HepG2 (cell line): ENCODE measurements around the gene COL9A3. TPM values are rescaled to one million over a fixed set of nuclear protein-coding genes. Genes with fewer than 3 reads are reported as not detected.

Experiments
- BRF2 ChIP-seq: sonication (generic); formaldehyde crosslinking; IDR thresholded peaks from 2 replicates; pipeline ENCODE4 v1.8.1; 2022; ENCODE audit warnings: mild to moderate bottlenecking, missing genetic modification reagents
- CREBL2 ChIP-seq: sonication (generic); formaldehyde crosslinking; IDR thresholded peaks from 2 replicates; pipeline ENCODE4 v1.8.1; 2023; ENCODE audit warnings: missing genetic modification reagents, mild to moderate bottlenecking, borderline replicate concordance
- E2F2 ChIP-seq: sonication (generic); formaldehyde crosslinking; IDR thresholded peaks from 2 replicates; pipeline ENCODE4 v1.4.0; 2020; ENCODE audit warnings: missing genetic modification reagents, borderline replicate concordance
- EED ChIP-seq: sonication (generic); formaldehyde crosslinking; IDR thresholded peaks from 2 replicates; pipeline ENCODE4 v1.5.0; 2020; ENCODE audit warnings: mild to moderate bottlenecking, missing genetic modification reagents
- FOXJ3 ChIP-seq: sonication (generic); formaldehyde crosslinking; IDR thresholded peaks from 2 replicates; pipeline ENCODE4 v1.4.0; 2020; ENCODE audit warnings: missing genetic modification reagents, mild to moderate bottlenecking, borderline replicate concordance
- GTF3A ChIP-seq: sonication (generic); formaldehyde crosslinking; conservative IDR thresholded peaks from 2 replicates; pipeline ENCODE4 v1.4.0; 2020; ENCODE audit warnings: mild to moderate bottlenecking, missing genetic modification reagents
- HMG20B ChIP-seq: conservative IDR thresholded peaks from 2 replicates; pipeline ENCODE4 v1.6.1; 2016; ENCODE audit warnings: missing genetic modification reagents, missing compliant biosample characterization
- HMGXB4 ChIP-seq, 2 experiments: sonication (generic) in 1 of 2; formaldehyde crosslinking in 1 of 2; IDR thresholded peaks; 2 replicates each; pipeline versions ENCODE4 v1.4.0 to v1.6.1; 2018 to 2020; ENCODE audit warnings: missing genetic modification reagents in 2 of 2, borderline replicate concordance in 1 of 2, low read depth in 1 of 2, mild to moderate bottlenecking in 1 of 2, missing biosample characterization in 1 of 2
- KDM3A ChIP-seq: IDR thresholded peaks from 2 replicates; pipeline ENCODE4 v1.6.1; 2018; ENCODE audit warnings: low read depth, missing compliant biosample characterization
- KLF11 ChIP-seq: IDR thresholded peaks from 2 replicates; pipeline ENCODE4 v1.6.1; 2016; ENCODE audit warnings: missing compliant biosample characterization
- MATR3 ChIP-seq: sonication (generic); formaldehyde crosslinking; IDR thresholded peaks from 2 replicates; pipeline ENCODE4 v1.4.0; 2020; ENCODE audit warnings: missing genetic modification reagents
- POLR2A ChIP-seq, 2 experiments: IDR thresholded peaks; 2 replicates each; pipeline ENCODE4 v1.6.1; 2011; ENCODE audit warnings: low read depth in 2 of 2, low read length in 2 of 2, mild to moderate bottlenecking in 1 of 2, moderate library complexity in 1 of 2; ENCODE audit not compliant: insufficient read depth in 1 of 2
- RBFOX2 ChIP-seq: fragments of 200-400 bp; formaldehyde crosslinking; IDR thresholded peaks from 2 replicates; pipeline ENCODE4 v1.6.1; 2017; ENCODE audit warnings: low read depth, mild to moderate bottlenecking, low read length
- SATB2 ChIP-seq: sonication (generic); formaldehyde crosslinking; IDR thresholded peaks from 2 replicates; pipeline ENCODE4 v1.5.0; 2020; ENCODE audit warnings: missing genetic modification reagents
- THAP7 ChIP-seq: sonication (generic); formaldehyde crosslinking; IDR thresholded peaks from 2 replicates; pipeline ENCODE4 v1.8.1; 2023; ENCODE audit warnings: mild to moderate bottlenecking, missing genetic modification reagents
- WIZ ChIP-seq: sonication (generic); formaldehyde crosslinking; IDR thresholded peaks from 2 replicates; pipeline ENCODE4 v1.5.1; 2020; ENCODE audit warnings: mild to moderate bottlenecking, missing genetic modification reagents
- ZBTB26 ChIP-seq: IDR thresholded peaks from 2 replicates; pipeline ENCODE4 v1.6.1; 2016; ENCODE audit warnings: missing compliant biosample characterization, missing genetic modification reagents, borderline replicate concordance
- ZBTB33 ChIP-seq: sonication (generic); formaldehyde crosslinking; IDR thresholded peaks from 2 replicates; pipeline ENCODE4 v1.4.0; 2020; ENCODE audit warnings: missing genetic modification reagents
- ZNF326 ChIP-seq: sonication (generic); formaldehyde crosslinking; IDR thresholded peaks from 2 replicates; pipeline ENCODE4 v1.4.0; 2020; ENCODE audit warnings: missing genetic modification reagents, borderline replicate concordance
- ZNF44 ChIP-seq: sonication (generic); formaldehyde crosslinking; IDR thresholded peaks from 2 replicates; pipeline ENCODE4 v1.5.1; 2020; ENCODE audit warnings: mild to moderate bottlenecking, missing genetic modification reagents
- ZSCAN12 ChIP-seq: sonication (generic); formaldehyde crosslinking; IDR thresholded peaks from 2 replicates; pipeline ENCODE4 v1.9.0; 2021; ENCODE audit warnings: mild to moderate bottlenecking, missing genetic modification reagents
- polyA plus RNA-seq, 8 experiments: library from polyadenylated mRNA; depleted of rRNA in 3 of 8; stranded (reverse) in 7 of 8; unstranded in 1 of 8; fragments of >200 nt; fragmentation: Illumina TruSeq in 4 of 8; extraction: Trizol in 4 of 8; gene quantifications; 2 replicates each; pipeline versions ENCODE4 v1.2.1 to v1.2.3, GENCODE V29; 2011 to 2016; ENCODE audit warnings: low read depth in 4 of 8, missing spikeins in 1 of 8, mixed read lengths in 1 of 8; ENCODE audit not compliant: insufficient read depth in 1 of 8
- total RNA-seq, 5 experiments: library from RNA; depleted of rRNA; stranded (reverse); fragments of >200 nt; fragmentation: Illumina TruSeq; extraction: Trizol; gene quantifications; 2 replicates each; pipeline ENCODE4 v1.2.3, GENCODE V29; 2016; ENCODE audit warnings: low read depth in 1 of 5

Gene COL9A3
- total and polyA plus RNA-seq, 2 of the 13 experiments (the other 11 are each of a cell fraction or from before 2014, with no cell fraction given) = 155 to 204 TPM

- TF ChIP-seq ZBTB33 (CRISPR knock-in tag) (no peak), ZNF44 (CRISPR knock-in tag) (no peak), EED (CRISPR knock-in tag) (no peak), FOXJ3 (CRISPR knock-in tag) (no peak), THAP7 (no peak), E2F2 (CRISPR knock-in tag) (no peak), ZSCAN12 (CRISPR knock-in tag) (no peak), CREBL2 (no peak), SATB2 (no peak), KLF11 (no peak), ZBTB26 (CRISPR knock-in tag) (no peak), HMGXB4 (CRISPR knock-in tag; IDR thresholded peaks at IDR 0.05; ENCODE audit: borderline replicate concordance in 1 of 2, low read depth in 1 of 2) (no peak), GTF3A (CRISPR knock-in tag) (no peak), HMG20B (no peak), BRF2 (CRISPR knock-in tag) (no peak), MATR3 (CRISPR knock-in tag) (0 out of 2 replicates have a peak, but pooled peaks have one; percentile 70), POLR2A (IDR thresholded peaks at IDR 0.05; ENCODE audit: insufficient read depth in 1 of 2, low read depth in 2 of 2, low read length in 2 of 2) (peak in 1 of 2 experiments; percentile 8; a peak in 2 of 4 replicates), WIZ (CRISPR knock-in tag) (no peak), RBFOX2 (peak; percentile 62; the same call in 1 of the 2 replicates), KDM3A (CRISPR knock-in tag) (no peak), ZNF326 (CRISPR knock-in tag) (no peak)
These were observed 9.2 kb upstream of the COL9A3 start (continued) for GRCh38 chr20:62807444-62808210.
